ENCODE measurements around the gene ENOX1. TPM values are rescaled to one million over a fixed set of nuclear protein-coding genes. Genes with fewer than 3 reads are reported as not detected.

Gene ENOX1
- total RNA-seq, 2 donors from 2014 or later: not detected

DNA sequence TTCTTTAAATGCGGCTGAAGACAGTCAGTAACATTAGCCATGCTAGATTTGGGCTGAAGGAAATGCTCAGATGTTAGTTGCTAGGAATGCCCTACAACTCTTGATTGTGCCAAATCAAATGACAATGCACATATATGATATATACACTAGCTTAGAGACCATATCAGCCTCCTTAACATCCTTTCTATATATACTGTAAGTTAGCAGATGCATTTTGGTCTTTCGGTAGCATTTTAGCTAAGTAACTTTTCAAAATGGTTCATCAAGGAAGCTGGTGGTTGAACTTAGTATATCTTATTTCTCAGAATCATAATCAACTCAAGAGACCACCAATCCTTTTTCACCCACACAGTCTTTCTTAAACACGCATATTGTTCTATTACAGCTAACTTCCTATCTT is 14.1 kb upstream of the ENOX1 start:
- Mint-ChIP-seq H3K27ac (no peak overlapping the region), H3K4me1 (peaks cover 7% of the 10 kb centered on the region), H3K4me3 (no peak overlapping the region), H3K27me3 (peaks cover 23% of the 10 kb centered on the region), H3K36me3 (ENCODE audit: low read depth) (no peaks in the 10 kb centered on the region)
- no peak for ATAC-seq
- no peak for DNase-seq
- H3K9me3 ChIP-seq (ENCODE audit: control insufficient read depth, low read length, poor library complexity, severe bottlenecking): no peaks in the 10 kb centered on the region

DNA sequence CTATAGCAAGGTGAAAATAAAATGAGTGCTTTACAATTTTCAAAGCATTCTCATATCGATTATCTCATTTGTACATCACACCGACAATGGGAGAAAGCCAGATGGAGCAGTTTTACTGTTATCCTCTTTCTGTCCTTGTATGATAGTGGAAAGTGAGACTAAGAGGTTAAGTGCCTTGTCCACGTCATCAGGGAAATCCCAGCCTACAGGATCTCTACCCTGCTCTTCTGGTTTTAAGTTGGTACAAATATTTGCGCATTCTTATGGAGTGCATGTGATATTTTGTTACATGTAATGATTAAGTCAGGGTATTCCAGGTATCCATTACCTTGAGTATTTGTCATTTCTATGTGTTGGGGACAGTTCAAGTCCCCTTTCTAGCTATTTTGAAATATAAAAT is 12.4 kb upstream of the ENOX1 start:
- Mint-ChIP-seq H3K4me3 (no peak overlapping the region), H3K27ac (no peak overlapping the region), H3K27me3 (peaks cover 35% of the 10 kb centered on the region), H3K36me3 (ENCODE audit: low read depth) (no peaks in the 10 kb centered on the region), H3K4me1 (peaks cover 7% of the 10 kb centered on the region)
- no peaks in the 10 kb centered on the region for H3K9me3 ChIP-seq (ENCODE audit: control insufficient read depth, low read length, poor library complexity, severe bottlenecking)
- no peak for ATAC-seq
- no peak for DNase-seq

DNA sequence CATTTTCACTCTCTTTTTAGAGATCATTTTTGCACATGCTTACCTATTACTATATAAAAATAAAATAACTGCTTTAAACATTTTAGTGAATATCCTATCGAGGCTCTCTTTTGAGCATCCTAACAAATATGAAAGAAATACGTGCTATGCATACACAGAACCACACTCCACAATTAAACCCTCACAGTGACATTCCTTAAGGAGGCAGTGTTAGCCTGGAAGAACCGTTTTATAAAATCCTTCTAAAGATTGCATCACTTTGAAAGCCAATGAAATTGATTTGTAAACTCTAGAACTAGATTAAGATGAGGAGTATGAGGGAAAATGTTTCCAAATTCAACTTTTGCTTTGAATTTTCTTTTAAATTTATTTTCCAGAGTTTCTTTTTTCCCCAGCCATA is 11.1 kb upstream of the ENOX1 start:
- no peak for ATAC-seq
- no peaks in the 10 kb centered on the region for H3K36me3 Mint-ChIP-seq (ENCODE audit: low read depth)
- H3K27me3 Mint-ChIP-seq: peaks cover 38% of the 10 kb centered on the region
- H3K4me1 Mint-ChIP-seq: peaks cover 7% of the 10 kb centered on the region
- no peaks in the 10 kb centered on the region for H3K9me3 ChIP-seq (ENCODE audit: control insufficient read depth, low read length, poor library complexity, severe bottlenecking)
- DNase-seq: no peak
- no peak overlapping the region for H3K4me3 Mint-ChIP-seq
- no peak overlapping the region for H3K27ac Mint-ChIP-seq

DNA sequence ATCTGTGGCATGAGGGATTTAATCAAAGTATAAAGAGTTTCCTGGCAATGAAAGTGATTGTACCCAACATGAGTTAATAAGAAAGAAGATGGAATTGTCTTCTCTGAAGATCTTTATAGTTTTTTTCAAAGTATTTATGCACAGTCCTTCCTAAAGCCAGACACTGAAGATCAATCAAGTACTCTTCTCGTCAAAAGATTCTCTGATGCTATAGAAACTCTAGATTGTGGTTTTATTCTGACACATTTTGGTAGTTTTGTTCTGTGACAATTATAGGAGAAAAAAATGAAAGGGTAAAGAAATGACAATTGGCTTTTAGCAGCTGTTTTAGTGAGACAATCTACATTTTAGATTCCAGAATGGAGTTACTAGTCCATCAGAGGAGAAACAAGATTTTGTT is 10.4 kb upstream of the ENOX1 start:
- Mint-ChIP-seq H3K27me3 (peaks cover 45% of the 10 kb centered on the region), H3K36me3 (ENCODE audit: low read depth) (no peaks in the 10 kb centered on the region), H3K4me3 (no peak overlapping the region), H3K27ac (no peak overlapping the region), H3K4me1 (peaks cover 7% of the 10 kb centered on the region)
- ATAC-seq (no peak), DNase-seq (no peak)
- H3K9me3 ChIP-seq (ENCODE audit: control insufficient read depth, low read length, poor library complexity, severe bottlenecking): no peaks in the 10 kb centered on the region

- Mint-ChIP-seq H3K36me3 (ENCODE audit: low read depth) (no peaks in the 10 kb centered on the region), H3K27ac (no peak overlapping the region), H3K4me1 (peaks cover 4% of the 10 kb centered on the region), H3K4me3 (no peak overlapping the region), H3K27me3 (peaks cover 44% of the 10 kb centered on the region)
- no peaks in the 10 kb centered on the region for H3K9me3 ChIP-seq (ENCODE audit: control insufficient read depth, low read length, poor library complexity, severe bottlenecking)
- no peak for ATAC-seq
- no peak for DNase-seq
Measured at GRCh38 chr13:43794416-43794815, 7.6 kb upstream of the ENOX1 start.

- Mint-ChIP-seq H3K4me1 (peaks cover 3% of the 10 kb centered on the region), H3K36me3 (ENCODE audit: low read depth) (no peaks in the 10 kb centered on the region), H3K27me3 (peaks cover 56% of the 10 kb centered on the region), H3K4me3 (no peak overlapping the region), H3K27ac (no peak overlapping the region)
- no peaks in the 10 kb centered on the region for H3K9me3 ChIP-seq (ENCODE audit: control insufficient read depth, low read length, poor library complexity, severe bottlenecking)
- DNase-seq: no peak
- ATAC-seq: no peak
Measured at GRCh38 chr13:43792076-43792881, 5.5 kb upstream of the ENOX1 start.

- Mint-ChIP-seq H3K27ac (no peak overlapping the region), H3K36me3 (ENCODE audit: low read depth) (no peaks in the 10 kb centered on the region), H3K27me3 (peaks cover 42% of the 10 kb centered on the region), H3K4me3 (peak overlapping the region; percentile 89), H3K4me1 (peaks cover 3% of the 10 kb centered on the region)
- no peaks in the 10 kb centered on the region for H3K9me3 ChIP-seq (ENCODE audit: control insufficient read depth, low read length, poor library complexity, severe bottlenecking)
- ATAC-seq (no peak), DNase-seq (no peak)
Measured at GRCh38 chr13:43787997-43788396, 1.2 kb upstream of the ENOX1 start.

- Mint-ChIP-seq H3K4me3 (peak overlapping the region; percentile 89), H3K4me1 (peaks cover 3% of the 10 kb centered on the region), H3K27ac (no peak overlapping the region), H3K36me3 (ENCODE audit: low read depth) (no peaks in the 10 kb centered on the region), H3K27me3 (peaks cover 38% of the 10 kb centered on the region)
- DNase-seq (no peak), ATAC-seq (no peak)
- H3K9me3 ChIP-seq (ENCODE audit: control insufficient read depth, low read length, poor library complexity, severe bottlenecking): no peaks in the 10 kb centered on the region
Measured at GRCh38 chr13:43787518-43787891, 733 bp upstream of the ENOX1 start.

GRCh38 chr13:43786472-43786765 is 353 bp downstream of the ENOX1 start:
- peaks cover 38% of the 10 kb centered on the region for H3K27me3 Mint-ChIP-seq
- no peaks in the 10 kb centered on the region for H3K36me3 Mint-ChIP-seq (ENCODE audit: low read depth)
- ATAC-seq (peak; percentile 36), DNase-seq (no peak)
- H3K4me3 Mint-ChIP-seq: peak overlapping the region; percentile 89
- no peak overlapping the region for H3K27ac Mint-ChIP-seq
- no peaks in the 10 kb centered on the region for H3K9me3 ChIP-seq (ENCODE audit: control insufficient read depth, low read length, poor library complexity, severe bottlenecking)
- peaks cover 3% of the 10 kb centered on the region for H3K4me1 Mint-ChIP-seq

GRCh38 chr13:43785650-43786471 is 911 bp downstream of the ENOX1 start:
- ATAC-seq (peak; percentile 37), DNase-seq (peak in 1 of 3 donors; percentile 12)
- peaks cover 3% of the 10 kb centered on the region for H3K4me1 Mint-ChIP-seq
- no peaks in the 10 kb centered on the region for H3K9me3 ChIP-seq (ENCODE audit: control insufficient read depth, low read length, poor library complexity, severe bottlenecking)
- H3K27me3 Mint-ChIP-seq: peaks cover 40% of the 10 kb centered on the region
- no peaks in the 10 kb centered on the region for H3K36me3 Mint-ChIP-seq (ENCODE audit: low read depth)
- H3K27ac Mint-ChIP-seq: no peak overlapping the region
- peak overlapping the region; percentile 89 for H3K4me3 Mint-ChIP-seq

GRCh38 chr13:43785261-43785649 is 1.5 kb downstream of the ENOX1 start:
- H3K9me3 ChIP-seq (ENCODE audit: control insufficient read depth, low read length, poor library complexity, severe bottlenecking): no peaks in the 10 kb centered on the region
- H3K36me3 Mint-ChIP-seq (ENCODE audit: low read depth): no peaks in the 10 kb centered on the region
- DNase-seq (no peak), ATAC-seq (no peak)
- peaks cover 3% of the 10 kb centered on the region for H3K4me1 Mint-ChIP-seq
- H3K4me3 Mint-ChIP-seq: peak overlapping the region; percentile 89
- H3K27ac Mint-ChIP-seq: no peak overlapping the region
- peaks cover 42% of the 10 kb centered on the region for H3K27me3 Mint-ChIP-seq

DNA sequence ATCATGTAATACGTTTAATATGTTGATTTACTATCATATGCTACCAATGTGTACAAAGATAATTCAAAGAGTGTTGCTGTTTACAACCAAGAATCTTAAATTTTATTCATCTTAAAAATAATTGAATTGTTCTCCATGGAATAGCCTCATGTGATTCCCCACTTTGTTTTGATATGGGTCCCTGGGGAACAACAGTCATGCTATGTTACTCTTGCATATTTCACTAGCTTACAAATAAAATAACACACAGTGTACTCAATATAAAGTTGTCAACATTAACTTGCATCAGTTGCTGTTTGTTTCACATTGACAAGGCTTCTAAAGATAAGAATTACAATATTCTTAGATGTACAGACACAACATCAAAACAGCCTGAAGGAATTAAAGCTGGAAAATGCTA is 2.3 kb downstream of the ENOX1 start:
- no peak for DNase-seq
- Mint-ChIP-seq H3K27me3 (peaks cover 40% of the 10 kb centered on the region), H3K4me3 (no peak overlapping the region)

GRCh38 chr13:43783820-43784219 is 3.0 kb downstream of the ENOX1 start:
- ATAC-seq (peak; percentile 46), DNase-seq (no peak)
- no peaks in the 10 kb centered on the region for H3K9me3 ChIP-seq (ENCODE audit: control insufficient read depth, low read length, poor library complexity, severe bottlenecking)
- no peaks in the 10 kb centered on the region for H3K36me3 Mint-ChIP-seq (ENCODE audit: low read depth)
- H3K27me3 Mint-ChIP-seq: peaks cover 40% of the 10 kb centered on the region
- H3K4me3 Mint-ChIP-seq: no peak overlapping the region
- no peak overlapping the region for H3K27ac Mint-ChIP-seq
- H3K4me1 Mint-ChIP-seq: peaks cover 3% of the 10 kb centered on the region

More for the DNA sequence above, 2.3 kb downstream of the ENOX1 start:
- Mint-ChIP-seq H3K4me1 (peaks cover 3% of the 10 kb centered on the region), H3K27ac (no peak overlapping the region), H3K36me3 (ENCODE audit: low read depth) (no peaks in the 10 kb centered on the region)
- no peaks in the 10 kb centered on the region for H3K9me3 ChIP-seq (ENCODE audit: control insufficient read depth, low read length, poor library complexity, severe bottlenecking)
- no peak for ATAC-seq

DNA sequence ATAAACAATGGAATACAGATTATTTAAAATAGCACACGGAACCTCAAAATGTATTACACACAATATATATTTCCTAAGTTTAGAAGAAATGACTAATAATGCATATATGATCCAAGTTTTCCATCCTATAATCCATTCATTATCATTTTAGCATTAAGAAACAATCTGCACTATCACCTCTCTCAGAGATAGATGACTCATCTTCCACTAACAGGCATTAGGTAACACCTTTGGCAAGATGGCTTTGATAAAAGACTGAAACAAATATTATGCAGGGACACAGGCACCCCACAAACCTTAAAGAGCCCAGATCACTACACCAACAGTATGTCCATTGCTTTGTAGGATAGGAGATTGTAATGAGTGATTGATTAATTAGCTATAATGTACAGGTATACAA is 4.1 kb downstream of the ENOX1 start:
- H3K27ac Mint-ChIP-seq: no peak overlapping the region
- ATAC-seq (no peak), DNase-seq (no peak)
- H3K36me3 Mint-ChIP-seq (ENCODE audit: low read depth): no peaks in the 10 kb centered on the region
- H3K4me3 Mint-ChIP-seq: no peak overlapping the region
- peaks cover 3% of the 10 kb centered on the region for H3K4me1 Mint-ChIP-seq
- peaks cover 42% of the 10 kb centered on the region for H3K27me3 Mint-ChIP-seq
- no peaks in the 10 kb centered on the region for H3K9me3 ChIP-seq (ENCODE audit: control insufficient read depth, low read length, poor library complexity, severe bottlenecking)

Measured in T-helper 17 cell (primary cell).